Stimulated activated CD4-positive, alpha-beta T cell treated with anti-CD3 and anti-CD28 coated beads, Interleukin-15, amount 100 ng/mL, for 1 hour (primary cell): ENCODE data around the gene CRABP1.

Experiments
- DNase-seq, 2 donors: peaks; one replicate each; pipeline ENCODE4 v3.0.0-alpha.2; 2020; ENCODE audit warnings: low read depth in 1 of 2, low spot score in 1 of 2

The CRABP1 gene

DNA sequence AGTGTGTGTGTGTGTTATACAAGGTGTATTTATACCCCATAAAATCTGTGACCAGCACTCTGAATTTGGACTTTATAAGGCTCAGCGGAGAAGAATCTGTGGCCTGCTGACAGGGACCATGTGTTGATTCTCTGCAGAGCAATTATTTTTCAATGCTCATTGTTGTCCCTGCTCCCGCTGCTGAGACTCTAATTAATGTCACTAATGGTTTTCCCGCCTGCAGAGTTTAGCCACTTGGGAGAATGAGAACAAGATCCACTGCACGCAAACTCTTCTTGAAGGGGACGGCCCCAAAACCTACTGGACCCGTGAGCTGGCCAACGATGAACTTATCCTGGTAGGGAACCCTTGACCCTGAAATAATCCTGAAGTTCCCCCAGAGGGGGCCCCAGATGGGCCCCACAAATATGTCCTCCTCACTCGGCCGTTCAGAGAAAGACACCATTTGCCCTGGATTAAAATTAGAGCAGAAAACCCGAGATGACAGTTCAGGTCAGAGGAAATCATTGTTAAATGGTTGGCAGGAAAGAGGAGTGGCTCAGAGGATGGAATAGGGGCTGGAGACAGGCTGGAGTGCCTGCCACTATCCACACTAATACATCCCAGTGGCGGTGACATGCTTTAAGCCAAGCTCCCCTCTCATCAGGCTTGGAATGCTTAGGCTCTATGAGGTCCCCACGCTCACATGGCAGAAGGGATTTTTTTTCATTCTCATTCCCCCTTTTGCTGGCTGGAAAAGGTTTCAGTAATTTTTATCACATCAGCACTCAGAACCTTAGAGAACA is 3.3 kb downstream of the CRABP1 start:
- DNase-seq = no peak

GRCh38 chr15:78345396-78346125 is 5.4 kb downstream of the CRABP1 start:
- no peak for DNase-seq

GRCh38 chr15:78347586-78348543 is 7.7 kb downstream of the CRABP1 start:
- no peak for DNase-seq

GRCh38 chr15:78350058-78350457 is 9.9 kb downstream of the CRABP1 start:
- no peak for DNase-seq

- DNase-seq = no peak
Observed at GRCh38 chr15:78351539-78351938, 11.4 kb downstream of the CRABP1 start.

GRCh38 chr15:78353093-78353492 is 12.9 kb downstream of the CRABP1 start:
- no peak for DNase-seq

DNA sequence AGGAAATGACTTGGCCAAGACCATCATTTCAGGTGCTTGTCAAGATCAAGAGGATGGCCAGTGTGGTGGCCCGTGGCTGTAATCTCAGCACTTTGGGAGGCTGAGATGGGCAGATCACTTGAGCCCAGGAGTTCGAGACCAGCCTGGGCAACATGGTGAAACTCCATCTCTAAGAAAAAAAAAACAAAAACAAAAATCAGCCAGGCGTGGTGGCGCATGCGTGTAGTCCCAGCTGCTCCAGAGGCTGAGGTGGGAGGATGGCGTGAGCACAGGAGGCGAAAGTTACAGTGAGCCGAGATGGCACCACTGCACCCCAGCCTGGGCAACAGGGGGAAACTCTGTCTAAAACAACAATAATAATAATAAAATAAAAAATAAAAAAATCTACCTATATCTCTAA is 15.0 kb downstream of the CRABP1 start:
- DNase-seq = no peak

GRCh38 chr15:78358102-78358870 is 18.1 kb downstream of the CRABP1 start:
- DNase-seq = no peak

DNA sequence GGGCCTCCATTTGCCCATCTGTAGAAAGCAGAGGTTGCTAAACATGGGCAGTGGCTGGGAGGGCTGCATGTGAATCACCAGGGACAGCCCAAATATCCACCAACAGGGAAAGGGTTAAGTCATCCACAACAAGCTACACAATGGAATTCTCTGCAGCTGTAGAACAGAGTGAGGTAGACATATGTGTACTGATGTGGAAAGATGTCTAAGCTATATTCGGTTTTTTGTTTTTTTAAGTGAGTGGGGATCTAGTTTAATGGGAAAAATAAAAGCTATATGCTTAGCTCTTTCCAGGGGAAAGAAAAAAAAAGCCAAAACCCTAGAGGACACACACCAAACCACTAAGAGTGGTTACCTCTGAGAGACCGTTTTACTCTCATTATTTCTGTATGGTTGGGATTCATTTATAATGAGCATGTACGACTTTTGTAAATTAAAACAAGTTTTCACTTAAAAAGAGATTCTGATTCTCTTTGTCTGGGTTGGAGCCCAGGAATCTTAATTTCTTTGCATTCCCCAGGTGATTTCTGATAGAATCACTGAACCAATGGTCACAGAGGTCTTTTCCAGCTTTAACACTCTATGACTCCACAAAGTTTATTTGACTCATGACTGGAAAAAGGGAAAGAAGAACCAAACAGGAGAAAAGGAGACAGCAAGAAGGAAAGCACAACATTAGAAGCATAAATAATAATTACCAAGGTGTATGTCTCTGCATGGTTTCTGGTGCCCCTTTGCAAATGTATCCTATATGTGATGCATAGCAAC is 19.1 kb downstream of the CRABP1 start:
- no peak for DNase-seq

DNA sequence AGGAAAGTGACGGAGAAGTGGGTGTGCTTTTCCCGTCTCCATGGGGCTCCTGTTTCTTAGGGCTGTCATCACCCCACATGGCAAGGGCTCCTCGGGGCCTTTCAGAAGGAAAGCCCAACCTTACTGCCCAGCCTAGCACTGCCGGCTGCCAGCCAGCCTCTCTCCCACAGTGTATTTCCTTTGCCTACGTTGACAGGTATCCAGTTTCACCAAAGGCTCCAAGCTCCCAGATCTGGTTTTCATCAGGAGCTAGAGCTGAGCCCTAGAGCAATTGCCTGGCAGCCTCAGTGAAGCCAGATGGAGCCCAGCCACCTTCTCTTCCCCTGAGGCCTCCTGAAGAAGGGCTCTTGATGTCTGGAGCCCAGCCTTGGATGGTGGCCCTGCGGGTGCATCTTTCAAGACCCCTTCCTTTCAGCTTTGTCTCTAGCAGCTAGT is 20.2 kb downstream of the CRABP1 start:
- DNase-seq = no peak

DNA sequence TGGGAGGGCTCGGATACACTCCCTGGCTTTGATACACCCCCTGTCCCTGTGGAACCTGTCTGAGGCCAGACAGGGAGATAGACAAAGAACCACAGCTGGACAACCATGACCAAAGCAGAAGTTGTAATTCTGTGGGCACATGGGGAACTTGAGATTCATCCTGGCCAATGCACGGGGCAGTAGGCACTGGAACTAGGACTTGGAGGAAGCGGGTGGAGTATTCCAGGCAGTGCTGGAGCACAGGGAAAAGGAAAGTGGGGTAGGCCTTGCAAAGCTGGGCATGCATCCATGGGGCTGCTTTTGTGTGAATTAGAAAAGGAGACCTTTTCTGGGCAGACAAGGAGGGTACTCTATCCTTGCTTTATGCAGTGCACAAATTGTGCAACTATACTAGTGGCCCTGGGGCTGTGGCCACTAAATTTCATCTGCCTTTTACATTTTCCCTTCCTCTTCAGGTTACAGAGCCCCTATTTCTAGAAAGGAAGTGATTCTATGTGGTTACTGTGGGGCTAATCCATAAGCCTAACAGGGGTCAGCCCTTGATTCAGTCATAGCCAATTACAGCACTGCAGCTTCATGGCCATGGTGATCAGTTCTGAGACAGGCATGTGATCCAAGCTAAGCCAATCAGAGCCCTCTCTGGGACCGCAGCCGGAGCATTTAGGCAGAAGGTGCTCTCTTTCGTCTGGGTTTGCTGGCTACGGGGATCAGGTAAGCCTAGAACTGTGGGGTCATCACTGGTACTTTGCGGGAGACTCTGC is 21.0 kb downstream of the CRABP1 start:
- no peak for DNase-seq

DNA sequence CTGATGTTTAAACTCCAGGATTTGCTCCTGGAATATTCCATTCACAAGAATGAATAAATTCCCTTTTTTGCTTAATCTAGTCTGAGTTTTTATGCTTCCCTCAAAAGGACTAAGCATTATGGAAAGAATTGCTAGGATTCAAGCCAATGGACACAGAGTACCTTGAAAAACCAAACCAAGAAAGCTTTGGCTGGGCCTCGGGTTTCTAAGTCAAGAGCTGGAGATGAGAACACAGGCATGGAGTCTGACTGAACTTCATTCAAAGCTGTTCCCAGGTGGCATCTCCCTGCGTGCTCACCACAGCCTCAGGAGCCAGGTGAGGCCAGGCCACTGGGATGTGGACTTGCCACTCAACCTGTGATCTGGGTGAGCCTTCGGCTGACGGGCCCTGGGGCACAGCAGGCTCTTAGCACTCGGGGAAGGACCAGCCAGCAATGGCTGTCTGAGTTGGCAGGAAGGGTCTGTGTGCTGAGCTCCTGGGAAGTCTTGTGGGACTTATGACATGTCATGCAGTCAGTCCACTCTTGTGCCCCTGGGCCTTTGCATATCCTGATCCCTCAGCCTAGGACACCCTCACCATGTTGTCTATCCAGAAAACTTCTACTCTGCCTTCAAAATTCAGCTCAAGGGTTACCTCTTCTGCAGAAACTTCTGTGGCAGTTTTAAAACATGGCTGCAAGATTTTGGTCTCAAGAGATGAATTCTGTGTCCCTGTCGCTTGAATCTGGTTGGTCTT is 21.8 kb downstream of the CRABP1 start:
- no peak for DNase-seq

DNA sequence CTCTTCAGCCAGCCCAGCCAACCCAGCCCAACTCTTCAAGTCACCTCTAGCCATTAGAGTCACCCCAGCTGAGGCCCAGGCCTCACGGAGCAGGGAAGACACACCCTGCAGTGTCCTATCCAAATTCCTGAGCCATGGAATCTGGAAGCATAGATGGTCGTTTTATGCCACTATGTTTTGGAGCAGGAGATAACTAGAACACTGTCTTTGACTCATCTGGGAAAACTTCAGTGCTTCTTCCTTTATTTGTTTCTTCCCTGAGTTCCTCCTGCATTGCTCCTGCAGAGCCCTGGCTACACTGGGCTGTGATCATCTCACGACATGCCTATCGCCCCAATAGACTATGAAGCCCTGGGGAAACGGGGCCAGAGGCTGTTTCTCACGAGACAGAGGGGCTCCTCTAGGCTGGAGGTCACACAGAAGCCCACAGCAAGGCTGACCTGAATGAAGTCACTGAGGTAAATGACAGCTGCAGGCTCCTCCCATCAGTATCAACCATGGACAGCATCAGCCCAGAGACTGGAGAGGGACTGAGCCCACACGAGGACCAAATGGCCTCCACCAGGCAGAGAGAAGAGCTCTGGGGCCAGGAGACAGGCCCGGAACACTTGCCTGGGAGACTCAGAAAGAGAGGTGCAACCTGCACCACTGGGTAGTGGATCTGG is 22.7 kb downstream of the CRABP1 start:
- DNase-seq = no peak

GRCh38 chr15:78363381-78363734 is 23.2 kb downstream of the CRABP1 start:
- no peak for DNase-seq

DNA sequence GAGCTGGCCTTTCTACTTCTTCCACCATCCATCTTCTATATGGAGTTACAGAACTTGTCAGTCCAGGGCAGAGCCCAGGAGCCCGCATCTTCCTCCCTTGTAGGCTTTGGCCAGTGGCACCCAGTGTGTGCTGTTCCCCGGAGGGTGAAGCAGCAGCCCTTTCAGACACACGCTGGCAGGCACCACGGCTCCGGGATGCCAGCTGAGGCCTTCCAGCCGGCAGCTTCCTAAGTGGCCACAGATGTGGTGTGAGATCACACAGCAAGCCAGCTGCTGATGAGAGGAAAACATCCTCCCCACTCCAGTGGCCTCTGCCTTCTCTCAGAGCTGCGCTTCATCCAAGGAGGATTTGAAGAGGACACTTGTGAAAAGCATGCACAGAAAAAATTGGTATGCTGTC is 24.1 kb downstream of the CRABP1 start:
- no peak for DNase-seq

DNA sequence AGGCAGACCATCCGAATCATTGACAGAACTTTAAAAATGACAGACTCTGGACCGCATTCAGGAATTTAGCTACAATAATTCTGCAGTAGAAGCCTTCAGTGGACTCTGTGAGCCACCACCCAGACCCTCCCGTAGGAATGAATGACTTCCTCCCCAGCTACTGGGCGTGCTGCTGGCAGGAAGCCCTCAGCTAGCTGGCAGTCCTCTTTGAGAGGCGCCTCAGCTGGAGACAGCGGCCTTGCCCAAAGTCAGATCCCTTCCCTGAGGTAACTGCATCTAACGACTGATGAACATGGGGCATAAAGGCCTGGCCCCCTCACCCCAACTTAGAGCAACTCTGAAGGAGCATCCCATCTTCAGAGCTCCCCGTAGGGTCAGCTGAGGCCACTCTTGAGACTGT is 25.8 kb downstream of the CRABP1 start:
- no peak for DNase-seq

DNA sequence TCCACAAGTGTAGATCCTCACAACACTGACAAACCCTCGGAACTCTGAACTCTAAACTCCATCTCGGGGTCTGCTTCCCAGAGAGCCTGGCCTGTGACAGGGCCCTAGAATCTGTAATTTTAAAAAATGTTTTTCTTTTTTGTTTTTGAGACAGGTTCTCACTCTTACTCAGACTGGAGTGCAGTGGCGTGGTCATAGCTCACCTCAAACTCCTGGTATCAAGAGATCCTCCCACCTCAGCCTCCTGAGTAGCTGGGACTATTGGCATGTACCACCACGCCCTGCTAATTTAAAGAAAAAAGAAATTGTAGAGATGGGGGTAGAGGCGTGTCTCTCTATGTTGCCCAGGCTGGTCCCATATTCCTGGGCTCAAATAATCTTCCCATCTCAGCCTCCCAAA is 26.2 kb downstream of the CRABP1 start:
- no peak for DNase-seq

GRCh38 chr15:78368651-78369050 is 28.5 kb downstream of the CRABP1 start:
- no peak for DNase-seq
